ENCODE measurements around the gene NXNL1.
"Not testable (repeated sequence)": the region's sequence is repeated elsewhere in the genome, so short reads cannot be mapped to it uniquely, and the experiment has no call there.

NXNL1 gene

GRCh38 chr19:17475541-17476115 is 14.9 kb upstream of the NXNL1 start:
- no peak for DNase-seq (ENCODE audit: low spot score)
- in situ Hi-C loops (cut with MboI; ENCODE audit: low sequenced_read_pairs, unreplicated experiment), result no loop called here
- TF ChIP-seq CTCF (IDR thresholded peaks at IDR 0.05; ENCODE audit: borderline replicate concordance, control extremely low read depth, extremely low read depth, insufficient read depth, missing control alignments), result no peak

- in situ Hi-C loops (cut with MboI; ENCODE audit: low sequenced_read_pairs, unreplicated experiment); DNase-seq (ENCODE audit: low spot score): not testable (repeated sequence)
Observed at GRCh38 chr19:17475011-17475540, 14.3 kb upstream of the NXNL1 start.

GRCh38 chr19:17473041-17473440 is 12.3 kb upstream of the NXNL1 start:
- peak; percentile 13 for TF ChIP-seq CTCF (IDR thresholded peaks at IDR 0.05; ENCODE audit: borderline replicate concordance, control extremely low read depth, extremely low read depth, insufficient read depth, missing control alignments)
- DNase-seq (ENCODE audit: low spot score), result no peak
- in situ Hi-C loops (cut with MboI; ENCODE audit: low sequenced_read_pairs, unreplicated experiment), result no loop called here

- TF ChIP-seq CTCF (IDR thresholded peaks at IDR 0.05; ENCODE audit: borderline replicate concordance, control extremely low read depth, extremely low read depth, insufficient read depth, missing control alignments), result no peak
- no peak for DNase-seq (ENCODE audit: low spot score)
- in situ Hi-C loops (cut with MboI; ENCODE audit: low sequenced_read_pairs, unreplicated experiment), result no loop called here
Observed at GRCh38 chr19:17471410-17472125, 10.8 kb upstream of the NXNL1 start.

GRCh38 chr19:17470068-17470841 is 9.5 kb upstream of the NXNL1 start, which contains the start of gene SLC27A1:
Gene SLC27A1 (plus strand): TSS chr19:17470524. CDS start chr19:17470541, 17 bp downstream.
- DNase-seq (ENCODE audit: low spot score), result peak; percentile 94
- TF ChIP-seq CTCF (IDR thresholded peaks at IDR 0.05; ENCODE audit: borderline replicate concordance, control extremely low read depth, extremely low read depth, insufficient read depth, missing control alignments), result no peak
- in situ Hi-C loops (cut with MboI; ENCODE audit: low sequenced_read_pairs, unreplicated experiment), result no loop called here

- in situ Hi-C loops (cut with MboI; ENCODE audit: low sequenced_read_pairs, unreplicated experiment), result no loop called here
- DNase-seq (ENCODE audit: low spot score), result peak; percentile 90
- no peak for TF ChIP-seq CTCF (IDR thresholded peaks at IDR 0.05; ENCODE audit: borderline replicate concordance, control extremely low read depth, extremely low read depth, insufficient read depth, missing control alignments)
Observed at GRCh38 chr19:17469481-17470067, 8.8 kb upstream of the NXNL1 start.

Measured in GM13976 (cell line).